Lower leg skin (tissue), 4 donors: ENCODE results near the gene TM9SF4. TPM values are rescaled to one million over a fixed set of nuclear protein-coding genes. Genes with fewer than 3 reads are reported as not detected.

Source experiments
- DNase-seq, 2 donors: peaks; one replicate each; pipeline ENCODE4 v3.0.0-alpha.2; 2019; ENCODE audit warnings: low spot score in 2 of 2
- H3K4me3 ChIP-seq: fragments of 200-600 bp; sonication (generic); 2 replicates; pipeline ENCODE4 v1.5.1; 2017; ENCODE audit warnings: mild to moderate bottlenecking, low read depth; ENCODE audit not compliant: poor library complexity, severe bottlenecking
- POLR2A ChIP-seq, 2 donors: fragments of 450-650 bp; IDR thresholded peaks; one replicate each; pipeline ENCODE4 v1.6.1; 2016 to 2017; ENCODE audit warnings: antibody characterized with exemption in 2 of 2, mild to moderate bottlenecking in 1 of 2, moderate library complexity in 1 of 2
- WGBS, 2 donors: methylation state at CpG; one replicate each; pipeline ENCODE4 v1.1.5; 2018; 5-methylcytosine and 5-hydroxymethylcytosine counted together
- intact Hi-C: fragments of 100-400 bp; cut with DNase I; formaldehyde crosslinking; loops from one replicate; pipeline ENCODE4 v1.15.0; 2023; ENCODE audit warnings: low total_unique reads
- total RNA-seq, 4 donors: library from RNA; depleted of rRNA; stranded (reverse); fragments of >200 nt; gene quantifications; one replicate each; pipeline ENCODE4 v1.1.0, GENCODE V29; 2016
- TF ChIP-seq, protein P1 (sequence below), 3 donors: fragments of 450-650 bp; IDR thresholded peaks; one replicate each; pipeline ENCODE4 v1.5.1; 2016; ENCODE audit warnings: antibody characterized with exemption in 3 of 3, mild to moderate bottlenecking in 3 of 3, moderate library complexity in 2 of 3

Gene TM9SF4
- total RNA-seq, 4 donors from 2014 or later, result 42.2 to 49.5 (median 47.3) TPM

DNA sequence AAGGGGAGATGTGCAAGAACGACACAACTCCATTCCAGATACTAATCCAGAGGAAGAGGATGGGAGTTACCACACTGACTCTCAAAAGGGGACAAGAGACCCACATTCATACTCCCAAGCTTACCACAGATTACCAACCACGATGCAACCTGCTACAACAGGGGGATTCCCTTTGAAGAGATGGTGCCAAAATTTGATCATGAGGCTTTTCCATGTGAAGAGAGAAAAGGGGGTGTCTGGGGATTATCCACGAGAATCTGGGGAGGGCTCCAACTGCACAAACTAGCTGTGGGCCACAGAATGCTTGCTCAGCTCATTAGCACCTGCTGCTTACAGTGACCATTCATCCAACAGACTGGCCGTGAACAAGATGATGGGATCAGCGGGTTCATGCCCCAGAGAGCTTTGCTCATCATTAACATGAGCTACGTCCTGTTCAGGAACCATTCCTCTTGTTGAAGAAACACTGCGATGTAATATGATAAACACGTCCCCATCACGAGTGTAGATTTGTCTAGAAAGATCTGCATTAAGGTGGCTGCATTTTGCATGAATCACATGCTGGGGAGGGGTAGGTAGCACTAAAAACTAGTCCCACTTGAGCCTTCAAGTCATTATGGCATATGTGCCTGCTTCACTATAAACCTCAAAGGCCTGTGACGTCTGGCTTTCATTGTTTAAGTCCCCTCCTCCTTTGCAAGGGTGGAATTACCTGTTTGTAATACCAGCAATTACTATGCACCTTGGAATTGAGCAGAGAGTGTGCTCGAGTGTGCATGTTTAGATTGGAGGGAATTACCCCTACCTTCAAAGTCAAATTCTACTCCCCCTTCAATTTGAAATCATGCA, 94.1 kb downstream of the TM9SF4 start:
- no peak overlapping the region for H3K4me3 ChIP-seq
- no peak for DNase-seq
- no peak for TF ChIP-seq POLR2A (IDR thresholded peaks at IDR 0.05)
- TF ChIP-seq, protein P1, sequence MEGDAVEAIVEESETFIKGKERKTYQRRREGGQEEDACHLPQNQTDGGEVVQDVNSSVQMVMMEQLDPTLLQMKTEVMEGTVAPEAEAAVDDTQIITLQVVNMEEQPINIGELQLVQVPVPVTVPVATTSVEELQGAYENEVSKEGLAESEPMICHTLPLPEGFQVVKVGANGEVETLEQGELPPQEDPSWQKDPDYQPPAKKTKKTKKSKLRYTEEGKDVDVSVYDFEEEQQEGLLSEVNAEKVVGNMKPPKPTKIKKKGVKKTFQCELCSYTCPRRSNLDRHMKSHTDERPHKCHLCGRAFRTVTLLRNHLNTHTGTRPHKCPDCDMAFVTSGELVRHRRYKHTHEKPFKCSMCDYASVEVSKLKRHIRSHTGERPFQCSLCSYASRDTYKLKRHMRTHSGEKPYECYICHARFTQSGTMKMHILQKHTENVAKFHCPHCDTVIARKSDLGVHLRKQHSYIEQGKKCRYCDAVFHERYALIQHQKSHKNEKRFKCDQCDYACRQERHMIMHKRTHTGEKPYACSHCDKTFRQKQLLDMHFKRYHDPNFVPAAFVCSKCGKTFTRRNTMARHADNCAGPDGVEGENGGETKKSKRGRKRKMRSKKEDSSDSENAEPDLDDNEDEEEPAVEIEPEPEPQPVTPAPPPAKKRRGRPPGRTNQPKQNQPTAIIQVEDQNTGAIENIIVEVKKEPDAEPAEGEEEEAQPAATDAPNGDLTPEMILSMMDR (IDR thresholded peaks at IDR 0.05), result no peak
- WGBS, 2 donors, result 44 to 53% methylated on average over 11 of the region's 11 CpGs
- intact Hi-C loops, result no loop called here

DNA sequence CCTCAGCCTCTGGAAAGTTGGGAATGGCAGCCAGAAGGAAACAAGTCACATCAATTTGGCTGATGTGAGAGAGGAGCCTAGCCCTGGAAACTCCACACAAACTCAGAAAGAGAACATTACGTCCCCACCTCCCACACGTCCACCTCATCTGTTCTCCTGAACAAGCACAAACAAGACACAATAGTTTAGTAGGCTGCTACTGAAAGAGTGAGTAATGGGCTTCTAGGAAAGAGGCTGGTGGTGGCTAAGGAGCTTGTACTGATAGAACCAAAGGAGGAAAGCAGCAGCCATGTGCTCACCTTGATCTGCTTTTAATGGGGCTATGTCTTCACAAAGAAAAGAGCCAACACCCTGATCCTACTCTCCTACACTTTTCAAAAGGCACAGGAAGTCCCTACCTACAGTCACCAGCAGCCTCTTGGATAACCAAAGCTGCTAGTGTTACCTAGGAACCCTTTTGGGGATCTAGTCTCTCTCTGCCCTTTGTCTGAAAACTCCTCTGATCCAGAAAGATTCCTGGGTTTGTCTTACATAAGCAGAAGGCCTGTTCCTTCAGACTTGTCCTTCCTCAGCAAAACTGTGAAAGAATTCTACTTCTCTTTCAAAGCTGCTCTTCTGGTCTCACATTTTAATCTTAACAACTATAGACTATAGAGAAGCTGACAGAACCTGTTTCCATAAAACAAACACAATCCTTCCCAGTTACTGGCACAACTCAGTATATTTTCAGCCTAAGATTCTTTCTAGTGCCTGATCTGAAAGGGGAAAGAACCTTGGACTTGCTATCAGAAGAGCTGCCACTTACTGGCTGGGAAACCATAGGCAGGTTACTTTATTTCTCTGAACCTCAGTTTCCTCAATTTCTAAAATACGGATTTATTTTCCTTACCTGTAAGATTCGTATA, 94.9 kb downstream of the TM9SF4 start:
- DNase-seq, result no peak
- no peak overlapping the region for H3K4me3 ChIP-seq
- TF ChIP-seq, protein P1 (IDR thresholded peaks at IDR 0.05), result no peak
- TF ChIP-seq POLR2A (IDR thresholded peaks at IDR 0.05), result no peak
- intact Hi-C loops, result no loop called here
- WGBS, 2 donors, result 47 to 54% methylated on average over 4 of the region's 4 CpGs

- H3K4me3 ChIP-seq, result no peak overlapping the region
- intact Hi-C loops, result no loop called here
- TF ChIP-seq POLR2A (IDR thresholded peaks at IDR 0.05), result no peak
- DNase-seq, result no peak
- WGBS, 2 donors, result 54 to 63% methylated on average over 5 of the region's 5 CpGs
Measured at GRCh38 chr20:32205110-32205842, 95.8 kb downstream of the TM9SF4 start.

- 32 to 41% methylated on average over 8 of the region's 8 CpGs for WGBS, 2 donors
- TF ChIP-seq POLR2A (IDR thresholded peaks at IDR 0.05), result no peak
- TF ChIP-seq, protein P1 (IDR thresholded peaks at IDR 0.05), result no peak
- intact Hi-C loops, result no loop called here
- no peak overlapping the region for H3K4me3 ChIP-seq
- DNase-seq, result no peak
Measured at GRCh38 chr20:32205843-32206759, 96.6 kb downstream of the TM9SF4 start.

DNA sequence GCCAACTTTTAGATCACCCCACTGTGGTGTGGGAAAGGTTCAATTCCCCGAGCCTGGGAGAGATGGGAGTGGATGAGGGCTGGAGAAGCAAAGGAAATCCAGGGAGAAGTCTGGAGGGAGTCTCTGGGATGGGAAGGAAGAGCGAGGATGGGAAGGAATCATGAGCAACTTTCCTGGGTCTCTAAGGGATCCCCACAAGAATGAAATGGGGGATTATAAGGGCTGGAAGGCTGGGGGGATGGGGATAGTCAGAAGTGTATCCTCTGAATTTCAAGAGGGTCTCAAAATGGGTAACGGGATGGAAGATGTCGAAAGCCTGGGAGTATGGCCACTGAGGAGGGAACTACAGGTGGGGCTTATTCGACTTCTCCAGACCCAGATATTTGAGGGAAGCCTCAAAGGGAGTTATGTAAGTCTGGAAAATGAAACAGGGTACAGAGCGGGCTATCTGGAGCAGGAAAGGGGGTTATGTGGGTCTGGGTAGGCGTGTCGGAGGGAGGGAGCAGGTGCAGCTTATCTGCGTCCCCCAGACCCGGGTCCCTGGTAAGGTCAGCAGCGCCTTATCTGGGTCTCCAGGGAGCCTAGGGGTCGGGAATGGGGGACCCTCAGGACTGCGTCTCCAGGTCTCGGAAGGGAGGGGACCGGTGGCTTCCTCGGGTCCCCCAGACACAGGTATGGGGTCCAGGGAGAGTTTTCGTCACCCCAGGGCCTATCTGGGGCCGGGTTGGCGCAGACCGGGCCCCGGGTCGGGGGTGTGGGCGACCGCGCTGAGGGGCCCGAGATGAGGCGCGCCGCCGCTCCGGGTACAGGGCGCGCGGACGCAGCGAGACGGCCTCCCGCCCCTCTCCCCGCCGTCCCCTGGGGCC, 97.5 kb downstream of the TM9SF4 start:
- no peak for DNase-seq
- intact Hi-C loops, result no loop called here
- WGBS, 2 donors, result 3% methylated on average over 23 to 34 of the region's 40 CpGs
- H3K4me3 ChIP-seq, result peak overlapping the region; percentile 83
- no peak for TF ChIP-seq POLR2A (IDR thresholded peaks at IDR 0.05)
- TF ChIP-seq, protein P1 (IDR thresholded peaks at IDR 0.05), result no peak
